GM10266 (cell line): ENCODE measurements around the gene SHMT1.
"Not testable (repeated sequence)": the region's sequence is repeated elsewhere in the genome, so short reads cannot be mapped to it uniquely, and the experiment has no call there.

ENCODE experiments used
- DNase-seq: peaks from one replicate; pipeline ENCODE4 v3.0.0; 2012; ENCODE audit errors: extremely low spot score
- TF ChIP-seq, protein P1 (sequence below): IDR thresholded peaks from 2 replicates; pipeline ENCODE4 v1.5.1; 2012; ENCODE audit warnings: mild to moderate bottlenecking, low read depth; ENCODE audit not compliant: control insufficient read depth, insufficient read depth; ENCODE audit errors: missing control alignments

SHMT1 gene

DNA sequence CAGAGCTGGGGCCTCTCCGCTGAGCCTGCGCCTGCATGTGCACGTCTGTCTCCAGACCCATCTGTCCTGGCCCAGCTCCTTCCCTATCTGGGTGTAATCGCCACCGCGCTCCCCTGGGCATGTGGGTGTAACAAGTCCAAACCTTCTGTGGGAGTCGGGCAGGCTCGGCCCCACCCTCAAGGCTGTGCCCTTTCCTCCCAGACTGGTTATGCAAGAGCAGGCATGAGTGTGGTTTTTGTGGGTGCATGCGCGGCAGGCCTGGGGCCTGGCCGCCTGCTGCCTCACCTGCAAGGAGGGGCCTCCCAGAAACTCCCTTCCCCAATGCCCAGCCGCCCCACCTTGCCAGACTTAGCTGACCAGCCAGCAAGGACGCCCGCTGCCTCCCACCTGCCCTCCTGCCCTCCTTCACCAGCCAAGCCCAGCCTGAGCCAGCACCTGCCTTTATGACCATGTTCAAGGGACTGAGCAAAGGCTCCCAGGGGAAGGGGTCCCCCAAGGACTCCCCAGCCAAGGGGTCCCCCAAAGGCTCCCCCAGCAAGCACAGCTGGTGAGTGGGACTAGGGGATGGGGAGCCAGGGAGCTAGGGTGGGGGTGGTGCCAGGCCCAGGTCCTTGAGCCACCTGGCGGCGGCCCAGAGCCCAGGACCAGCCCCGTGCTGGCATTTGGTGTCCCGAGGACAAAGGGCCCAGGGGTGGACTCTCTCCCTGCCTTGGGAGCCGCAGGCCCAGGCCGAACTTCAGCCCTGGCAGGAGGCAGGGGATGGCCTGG, 14.3 kb upstream of the SHMT1 start, which contains the start of gene EVPLL:
TSS of gene EVPLL (plus strand) at position 342 of the 768 bp plus-strand sequence. CDS start 3,160 bp downstream, outside the sequence.
- no peak for DNase-seq
- TF ChIP-seq, protein P1, sequence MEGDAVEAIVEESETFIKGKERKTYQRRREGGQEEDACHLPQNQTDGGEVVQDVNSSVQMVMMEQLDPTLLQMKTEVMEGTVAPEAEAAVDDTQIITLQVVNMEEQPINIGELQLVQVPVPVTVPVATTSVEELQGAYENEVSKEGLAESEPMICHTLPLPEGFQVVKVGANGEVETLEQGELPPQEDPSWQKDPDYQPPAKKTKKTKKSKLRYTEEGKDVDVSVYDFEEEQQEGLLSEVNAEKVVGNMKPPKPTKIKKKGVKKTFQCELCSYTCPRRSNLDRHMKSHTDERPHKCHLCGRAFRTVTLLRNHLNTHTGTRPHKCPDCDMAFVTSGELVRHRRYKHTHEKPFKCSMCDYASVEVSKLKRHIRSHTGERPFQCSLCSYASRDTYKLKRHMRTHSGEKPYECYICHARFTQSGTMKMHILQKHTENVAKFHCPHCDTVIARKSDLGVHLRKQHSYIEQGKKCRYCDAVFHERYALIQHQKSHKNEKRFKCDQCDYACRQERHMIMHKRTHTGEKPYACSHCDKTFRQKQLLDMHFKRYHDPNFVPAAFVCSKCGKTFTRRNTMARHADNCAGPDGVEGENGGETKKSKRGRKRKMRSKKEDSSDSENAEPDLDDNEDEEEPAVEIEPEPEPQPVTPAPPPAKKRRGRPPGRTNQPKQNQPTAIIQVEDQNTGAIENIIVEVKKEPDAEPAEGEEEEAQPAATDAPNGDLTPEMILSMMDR, result no peak

DNA sequence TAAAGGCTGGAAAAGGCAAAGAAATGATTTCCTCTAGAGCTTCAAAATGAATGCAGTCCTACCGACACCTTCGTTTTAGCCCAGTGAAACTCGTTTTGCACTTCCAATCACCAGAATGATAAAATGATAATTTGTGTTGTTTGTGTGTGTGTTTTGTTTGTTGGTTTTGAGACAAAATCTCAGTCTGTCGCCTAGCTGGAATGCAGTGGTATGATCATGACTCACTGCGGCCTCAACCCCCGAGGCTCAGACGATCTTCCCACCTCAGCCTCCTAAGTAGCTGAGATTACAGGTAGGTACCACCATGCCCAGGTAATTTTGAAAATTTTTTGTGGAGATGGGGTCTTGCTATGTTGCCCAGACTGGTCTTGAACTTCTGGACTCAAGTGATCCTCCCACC, 10.9 kb upstream of the SHMT1 start:
- DNase-seq, result no peak
- TF ChIP-seq, protein P1, result no peak

DNA sequence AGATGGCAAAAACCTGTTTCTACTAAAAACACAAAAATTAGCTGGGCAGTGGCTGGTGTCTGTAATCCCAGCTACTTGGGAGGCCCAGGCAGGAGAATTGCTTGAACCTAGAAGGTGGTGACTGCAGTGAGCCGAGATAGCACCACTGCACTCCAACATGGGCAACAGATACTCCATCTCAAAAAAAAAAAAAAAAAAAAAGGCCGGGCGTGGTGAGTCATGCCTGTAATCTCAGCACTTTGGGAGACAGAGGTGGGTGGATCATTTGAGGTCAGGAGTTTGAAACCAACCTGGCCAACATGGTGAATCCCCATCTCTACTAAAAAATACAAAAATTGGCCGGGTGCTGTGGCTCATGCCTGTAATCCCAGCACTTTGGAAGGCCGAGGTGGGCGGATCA, 9.8 kb upstream of the SHMT1 start:
- not testable (repeated sequence) for DNase-seq

DNA sequence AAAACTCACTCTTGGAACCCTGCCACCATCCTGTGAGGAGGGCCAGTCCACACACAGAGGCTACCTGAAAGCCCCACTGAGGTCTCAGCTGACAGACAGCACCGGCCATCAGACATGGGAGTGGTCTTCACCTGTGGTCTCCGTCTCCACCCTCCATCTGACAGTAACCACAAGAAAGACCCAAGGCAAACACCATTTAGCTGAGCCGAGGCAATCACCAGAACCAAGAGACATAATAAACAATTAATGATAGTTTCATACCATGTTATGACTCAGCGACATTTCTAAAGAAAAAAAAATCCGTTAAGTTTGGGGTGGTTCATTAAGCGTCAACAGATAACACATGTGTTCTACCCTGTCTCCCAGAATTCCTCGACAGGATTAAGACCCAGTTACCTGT, 8.1 kb upstream of the SHMT1 start:
- no peak for DNase-seq
- TF ChIP-seq, protein P1, result no peak

DNA sequence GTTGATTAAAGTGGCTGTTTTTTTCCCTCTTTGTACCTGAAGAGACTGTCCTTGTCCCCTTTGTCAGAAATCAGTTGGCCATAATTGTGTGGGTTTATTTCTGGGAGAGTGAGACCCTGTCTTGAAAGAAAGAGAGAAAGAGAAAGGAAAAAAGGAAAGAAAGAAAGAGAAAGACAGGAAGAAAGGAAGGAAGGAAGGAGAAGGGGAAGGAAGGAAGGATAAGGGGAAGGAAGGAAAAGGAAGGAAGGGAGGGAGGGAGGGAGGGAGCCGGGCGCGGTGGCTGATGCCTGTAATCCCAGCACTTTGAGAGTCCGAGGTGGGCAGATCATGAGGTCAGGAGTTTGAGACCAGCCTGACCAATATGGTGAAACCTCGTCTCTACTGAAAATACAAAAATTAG, 7.4 kb upstream of the SHMT1 start:
- no peak for DNase-seq
- TF ChIP-seq, protein P1, result no peak

DNA sequence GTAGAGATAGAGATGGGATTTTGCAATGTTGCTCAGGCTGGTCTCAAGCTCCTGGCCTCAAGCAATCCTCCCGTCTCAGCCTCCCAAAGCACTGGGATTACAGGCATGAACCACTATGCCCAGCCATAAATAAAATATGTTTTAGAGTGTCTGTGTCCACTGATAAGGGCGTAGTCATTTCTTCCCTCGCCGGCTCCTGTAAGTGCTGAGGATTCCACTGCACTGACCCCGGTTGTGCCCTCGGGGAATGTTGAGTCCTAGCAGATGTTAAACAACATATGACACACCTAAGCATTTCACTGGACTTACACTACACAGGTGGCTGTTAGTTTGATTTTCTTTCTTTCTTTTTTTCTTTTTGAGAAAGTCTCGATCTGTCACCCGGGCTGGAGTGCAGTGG, 5.6 kb upstream of the SHMT1 start:
- no peak for DNase-seq
- TF ChIP-seq, protein P1, result no peak

DNA sequence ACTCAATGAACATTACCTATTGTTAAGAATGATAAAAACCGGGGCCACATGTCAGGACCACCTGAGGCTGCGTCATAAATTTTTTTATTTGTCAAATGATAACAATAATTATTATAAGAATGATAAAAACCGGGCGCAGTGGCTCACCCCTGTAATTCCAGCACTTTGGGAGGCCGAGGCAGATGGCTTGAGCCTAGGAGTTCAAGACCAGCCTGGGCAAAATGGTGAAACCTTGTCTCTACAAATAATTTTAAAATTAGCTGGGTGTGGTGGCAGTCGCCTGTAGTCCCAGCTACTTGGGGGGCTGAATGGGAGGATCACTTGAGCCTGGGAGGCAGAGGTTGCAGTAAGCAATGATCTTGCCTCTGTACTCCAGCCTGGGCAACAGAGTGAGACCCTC, 816 bp upstream of the SHMT1 start:
- no peak for DNase-seq
- TF ChIP-seq, protein P1, result no peak

DNA sequence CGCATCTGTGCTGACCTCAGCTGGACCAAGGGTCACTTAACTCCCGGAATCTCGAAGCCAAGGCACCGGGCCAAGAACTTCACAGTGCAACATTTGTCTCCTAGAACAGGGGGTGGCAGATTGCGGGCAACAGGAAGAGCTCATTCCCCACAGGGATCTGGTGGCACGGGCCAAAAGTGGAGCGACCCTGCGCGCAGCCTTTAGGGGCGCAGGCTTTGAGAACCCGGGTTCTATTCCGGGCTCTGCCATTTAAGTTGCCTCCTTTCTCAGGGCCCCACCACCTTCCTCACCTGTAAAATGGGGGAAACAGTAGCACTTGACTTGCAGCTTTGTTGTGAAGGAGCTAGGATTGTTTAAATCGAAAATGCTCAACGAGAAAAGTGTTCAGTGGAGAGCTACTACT, 651 bp downstream of the SHMT1 start:
- TF ChIP-seq, protein P1, result no peak
- DNase-seq, result no peak
